ENCODE measurements around the gene TUBGCP3. TPM values are rescaled to one million over a fixed set of nuclear protein-coding genes. Genes with fewer than 3 reads are reported as not detected.

Gene TUBGCP3
- total RNA-seq, 4 donors from 2014 or later, result 21.9 to 56.3 (median 29.3) TPM

DNA sequence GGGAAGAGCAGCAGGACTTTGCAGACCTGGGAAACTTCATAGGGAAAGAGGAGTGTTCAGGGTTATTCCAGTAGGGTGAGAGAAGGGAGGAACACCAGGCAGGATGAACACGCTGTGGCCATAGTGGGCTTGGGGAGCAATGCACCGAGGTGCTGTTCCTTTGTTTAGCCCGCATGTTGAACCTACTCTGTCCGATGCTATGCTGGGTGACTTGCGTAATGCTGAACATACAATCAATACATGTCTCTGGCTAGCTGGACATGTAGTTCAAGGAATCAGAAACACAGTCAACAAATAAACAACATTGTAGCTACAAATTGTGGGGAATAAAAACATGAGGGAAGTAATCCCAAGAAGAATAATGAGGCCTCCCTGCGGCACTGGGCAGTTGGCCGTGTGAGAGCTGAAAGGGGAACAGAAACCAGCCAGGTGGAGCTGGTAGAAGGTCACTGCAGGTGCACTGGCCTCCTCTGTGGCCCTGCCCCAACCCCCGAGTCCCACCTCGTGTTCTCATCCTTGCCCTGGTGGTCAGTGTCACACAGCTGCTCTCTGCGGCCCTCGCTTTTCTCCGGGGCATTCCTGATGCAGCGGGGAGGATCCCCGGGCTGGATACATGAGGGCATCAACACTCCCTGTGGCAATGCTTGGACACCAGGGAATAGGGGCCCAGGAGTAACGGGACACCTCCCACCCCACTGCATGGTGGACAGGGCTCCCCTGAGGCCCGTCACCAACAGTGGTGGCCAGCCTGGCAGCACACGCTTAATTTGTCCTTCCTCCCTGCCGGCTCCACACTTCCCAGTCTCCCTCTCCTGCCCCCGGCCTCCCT lies 36.9 kb upstream of the TUBGCP3 start:
- H3K27me3 ChIP-seq, result peaks cover 0 to under 1% of the 10 kb centered on the region in 2 donors
- no peak overlapping the region for H3K27ac ChIP-seq
- H3K4me1 ChIP-seq, result no peaks in the 10 kb centered on the region
- no peak for DNase-seq (ENCODE audit: low spot score in 2 of 2)
- H3K36me3 ChIP-seq, result no peaks in the 10 kb centered on the region
- TF ChIP-seq, protein P1, sequence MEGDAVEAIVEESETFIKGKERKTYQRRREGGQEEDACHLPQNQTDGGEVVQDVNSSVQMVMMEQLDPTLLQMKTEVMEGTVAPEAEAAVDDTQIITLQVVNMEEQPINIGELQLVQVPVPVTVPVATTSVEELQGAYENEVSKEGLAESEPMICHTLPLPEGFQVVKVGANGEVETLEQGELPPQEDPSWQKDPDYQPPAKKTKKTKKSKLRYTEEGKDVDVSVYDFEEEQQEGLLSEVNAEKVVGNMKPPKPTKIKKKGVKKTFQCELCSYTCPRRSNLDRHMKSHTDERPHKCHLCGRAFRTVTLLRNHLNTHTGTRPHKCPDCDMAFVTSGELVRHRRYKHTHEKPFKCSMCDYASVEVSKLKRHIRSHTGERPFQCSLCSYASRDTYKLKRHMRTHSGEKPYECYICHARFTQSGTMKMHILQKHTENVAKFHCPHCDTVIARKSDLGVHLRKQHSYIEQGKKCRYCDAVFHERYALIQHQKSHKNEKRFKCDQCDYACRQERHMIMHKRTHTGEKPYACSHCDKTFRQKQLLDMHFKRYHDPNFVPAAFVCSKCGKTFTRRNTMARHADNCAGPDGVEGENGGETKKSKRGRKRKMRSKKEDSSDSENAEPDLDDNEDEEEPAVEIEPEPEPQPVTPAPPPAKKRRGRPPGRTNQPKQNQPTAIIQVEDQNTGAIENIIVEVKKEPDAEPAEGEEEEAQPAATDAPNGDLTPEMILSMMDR (IDR thresholded peaks at IDR 0.05), result no peak
- TF ChIP-seq EP300 (IDR thresholded peaks at IDR 0.05), result no peak
- TF ChIP-seq POLR2A (IDR thresholded peaks at IDR 0.05), result no peak
- H3K9me3 ChIP-seq, result no peaks in the 10 kb centered on the region
- WGBS, 2 donors, result 80 to 84% methylated on average over 18 to 19 of the region's 19 CpGs
- H3K4me3 ChIP-seq, result no peak overlapping the region

DNA sequence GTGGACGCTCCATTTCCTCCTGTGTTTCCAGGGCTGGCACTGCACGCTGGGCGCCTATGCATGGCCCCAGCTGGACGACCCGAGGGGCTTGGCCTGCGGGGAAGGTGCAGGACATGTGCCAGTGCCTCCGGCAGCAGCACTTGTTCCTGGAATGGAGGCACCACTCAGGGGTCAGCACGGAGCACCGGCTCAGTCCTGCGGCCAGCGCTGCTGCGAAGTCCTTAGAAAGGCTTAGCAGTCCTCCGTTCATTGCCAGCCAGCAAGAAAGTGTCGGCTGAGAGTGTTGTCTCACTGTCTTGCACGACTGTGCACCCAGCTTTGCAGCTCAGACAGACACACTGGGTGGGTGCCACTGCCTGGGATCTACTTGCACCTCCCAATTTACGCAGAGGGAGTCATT lies 36.1 kb upstream of the TUBGCP3 start:
- no peak for TF ChIP-seq POLR2A (IDR thresholded peaks at IDR 0.05)
- TF ChIP-seq, protein P1 (IDR thresholded peaks at IDR 0.05), result no peak
- no peak for TF ChIP-seq EP300 (IDR thresholded peaks at IDR 0.05)
- 79 to 84% methylated on average over 10 to 13 of the region's 16 CpGs for WGBS, 2 donors
- DNase-seq (ENCODE audit: low spot score in 2 of 2), result no peak
- H3K27me3 ChIP-seq, result peaks cover 0 to 3% of the 10 kb centered on the region in 2 donors
- no peaks in the 10 kb centered on the region for H3K4me1 ChIP-seq
- H3K9me3 ChIP-seq, result no peaks in the 10 kb centered on the region
- H3K27ac ChIP-seq, result no peak overlapping the region
- H3K36me3 ChIP-seq, result no peaks in the 10 kb centered on the region
- no peak overlapping the region for H3K4me3 ChIP-seq

DNA sequence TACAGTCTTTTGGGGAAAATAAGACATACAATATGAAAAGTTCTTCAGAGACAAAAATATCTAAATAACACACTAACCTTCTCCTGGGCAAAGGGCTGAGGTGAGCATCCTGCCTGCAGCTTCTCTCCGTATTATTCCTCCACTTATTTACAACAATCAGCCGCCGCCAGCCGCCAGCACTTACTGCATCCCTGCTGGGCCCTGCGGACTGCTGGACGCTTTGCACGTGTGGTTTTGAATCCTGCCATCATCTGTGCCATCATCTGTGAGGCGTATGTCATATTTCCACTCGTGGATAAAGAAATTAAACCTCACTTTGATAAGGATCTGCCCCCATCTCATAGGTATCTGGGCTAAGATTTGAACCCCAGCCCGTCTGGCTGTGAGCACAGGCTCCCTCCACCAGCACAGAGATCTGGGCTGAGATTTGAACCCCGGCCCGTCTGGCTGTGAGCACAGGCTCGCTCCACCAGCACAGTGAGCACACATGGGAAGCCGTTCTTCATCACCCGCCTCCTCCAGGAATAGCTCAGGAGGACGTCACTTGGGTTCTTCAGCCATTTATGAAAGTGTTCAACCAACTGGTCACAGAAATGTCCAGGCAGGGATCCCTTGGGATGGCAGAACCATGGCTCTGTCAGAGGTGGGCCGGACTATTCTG lies 35.2 kb upstream of the TUBGCP3 start:
- H3K36me3 ChIP-seq, result no peaks in the 10 kb centered on the region
- TF ChIP-seq, protein P1 (IDR thresholded peaks at IDR 0.05), result no peak
- TF ChIP-seq POLR2A (IDR thresholded peaks at IDR 0.05), result no peak
- TF ChIP-seq EP300 (IDR thresholded peaks at IDR 0.05), result no peak
- H3K27me3 ChIP-seq, result peaks cover 0 to 3% of the 10 kb centered on the region in 2 donors
- no peaks in the 10 kb centered on the region for H3K9me3 ChIP-seq
- H3K4me3 ChIP-seq, result no peak overlapping the region
- no peak for DNase-seq (ENCODE audit: low spot score in 2 of 2)
- no peak overlapping the region for H3K27ac ChIP-seq
- WGBS, 2 donors, result 80 to 85% methylated on average over 17 of the region's 17 CpGs
- no peaks in the 10 kb centered on the region for H3K4me1 ChIP-seq

DNA sequence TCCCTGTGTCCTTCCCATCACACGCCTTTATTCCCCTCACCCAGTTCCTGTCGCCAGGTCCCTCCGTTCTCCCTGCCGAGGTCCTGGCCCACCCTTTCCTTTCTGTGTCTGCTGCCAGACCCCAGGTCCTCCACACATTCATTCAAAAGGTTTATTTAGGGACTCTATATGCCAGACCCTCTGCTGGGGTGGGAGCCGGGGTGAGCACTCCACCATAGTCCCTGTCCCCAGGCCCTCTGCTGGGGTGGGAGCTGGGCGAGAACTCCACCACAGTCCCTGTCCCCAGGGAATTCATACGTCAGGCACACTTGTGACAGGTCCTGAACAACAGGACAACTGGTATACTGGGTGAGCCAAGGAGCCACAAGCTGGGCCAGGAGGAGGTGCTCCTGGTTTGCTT lies 34.4 kb upstream of the TUBGCP3 start:
- TF ChIP-seq, protein P1 (IDR thresholded peaks at IDR 0.05), result no peak
- TF ChIP-seq EP300 (IDR thresholded peaks at IDR 0.05) (no peak), POLR2A (IDR thresholded peaks at IDR 0.05) (no peak)
- Histone ChIP-seq H3K4me1 (no peaks in the 10 kb centered on the region), H3K36me3 (no peaks in the 10 kb centered on the region), H3K4me3 (no peak overlapping the region), H3K27me3 (peaks cover 0 to 3% of the 10 kb centered on the region in 2 donors), H3K9me3 (no peaks in the 10 kb centered on the region), H3K27ac (no peak overlapping the region)
- DNase-seq (ENCODE audit: low spot score in 2 of 2), result no peak
- WGBS, 2 donors, result 62 to 70% methylated on average over 7 of the region's 7 CpGs

All from tibial nerve (tissue), 4 donors.